Endometrial microvascular endothelial cells (primary cell): ENCODE results near the gene RAB13. TPM values are rescaled to one million over a fixed set of nuclear protein-coding genes. Genes with fewer than 3 reads are reported as not detected.

Source experiments
- in situ Hi-C: cut with HindIII; loops from 2 replicates; pipeline ENCODE4 v1.10.0; 2017; ENCODE audit warnings: low sequenced_read_pairs, low pct_unique_long_range_greater_than_20kb; ENCODE audit errors: inconsistent ontology term
- total RNA-seq: library from RNA; depleted of rRNA; stranded (reverse); fragments of >200 nt; gene quantifications from one replicate; pipeline ENCODE4 v1.2.3, GENCODE V29; 2015; ENCODE audit errors: inconsistent ontology term

RAB13 gene
- total RNA-seq, 1 donor from 2014 or later: 39.7 TPM

DNA sequence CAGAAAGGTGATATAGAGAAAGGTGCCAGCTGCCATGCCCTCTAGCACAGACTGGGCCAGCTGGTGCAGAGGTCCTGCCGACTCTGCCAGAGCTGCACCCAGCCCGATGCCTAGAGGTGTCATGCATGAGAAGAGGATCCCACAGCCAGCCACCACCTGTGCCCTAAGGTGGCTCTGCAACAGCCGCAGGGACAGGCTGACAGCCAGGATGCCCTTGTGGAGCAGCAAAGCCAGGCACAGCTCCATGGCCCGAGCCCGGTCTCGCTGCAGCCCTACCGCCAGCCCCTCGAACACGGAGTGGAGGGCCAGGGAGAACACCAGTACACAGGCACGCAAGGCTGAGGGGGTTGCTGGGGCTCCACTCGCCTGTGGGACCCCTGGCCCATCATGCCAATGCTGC, 25.9 kb downstream of the RAB13 start:
- in situ Hi-C loops: loop anchor here (10.0 kb wide), 1 partner anchor 145 kb away; no protein-coding TSS in a partner anchor

DNA sequence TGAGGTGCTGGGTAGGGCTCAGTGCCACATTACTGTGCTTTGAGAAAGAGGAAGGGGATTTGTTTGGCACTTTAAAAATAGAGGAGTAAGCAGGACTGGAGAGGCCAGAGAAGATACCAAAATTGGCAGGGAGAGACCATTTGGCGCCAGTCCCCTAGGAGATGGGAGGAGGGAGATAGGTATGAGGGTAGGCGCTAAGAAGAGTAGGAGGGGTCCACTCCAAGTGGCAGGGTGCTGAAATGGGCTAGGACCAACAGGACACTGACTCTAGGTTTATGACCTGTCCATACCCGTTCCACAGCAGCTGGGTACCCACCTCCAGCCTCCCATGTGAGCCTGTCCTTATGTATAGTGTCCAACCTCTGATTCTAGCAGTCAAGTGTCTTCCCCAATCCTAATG, 26.7 kb downstream of the RAB13 start:
- in situ Hi-C loops: no loop called here

DNA sequence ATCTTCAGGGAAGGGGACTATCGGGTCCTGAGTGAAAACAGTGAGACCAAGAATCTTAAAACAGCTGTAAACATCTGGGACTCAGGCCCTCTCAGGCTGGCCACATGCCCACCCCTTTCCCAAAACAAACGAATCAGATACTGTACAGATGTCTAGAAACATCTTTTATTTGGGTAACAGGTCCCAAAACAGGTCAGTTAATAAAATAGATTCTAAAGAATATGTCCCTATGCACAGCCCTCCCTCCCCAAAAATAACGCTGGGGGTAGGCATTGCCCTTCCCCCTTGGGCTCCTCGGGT, 27.2 kb downstream of the RAB13 start:
- in situ Hi-C loops: no loop called here

- in situ Hi-C loops: no loop called here
Observed at GRCh38 chr1:153958111-153958960, 27.8 kb downstream of the RAB13 start, which contains the start of gene CRTC2. TSS of gene CRTC2 (minus strand) at chr1:153958612. CDS start at chr1:153958497, 115 bp downstream.

- in situ Hi-C loops: no loop called here
Observed at GRCh38 chr1:153957744-153958110, 28.4 kb downstream of the RAB13 start.

DNA sequence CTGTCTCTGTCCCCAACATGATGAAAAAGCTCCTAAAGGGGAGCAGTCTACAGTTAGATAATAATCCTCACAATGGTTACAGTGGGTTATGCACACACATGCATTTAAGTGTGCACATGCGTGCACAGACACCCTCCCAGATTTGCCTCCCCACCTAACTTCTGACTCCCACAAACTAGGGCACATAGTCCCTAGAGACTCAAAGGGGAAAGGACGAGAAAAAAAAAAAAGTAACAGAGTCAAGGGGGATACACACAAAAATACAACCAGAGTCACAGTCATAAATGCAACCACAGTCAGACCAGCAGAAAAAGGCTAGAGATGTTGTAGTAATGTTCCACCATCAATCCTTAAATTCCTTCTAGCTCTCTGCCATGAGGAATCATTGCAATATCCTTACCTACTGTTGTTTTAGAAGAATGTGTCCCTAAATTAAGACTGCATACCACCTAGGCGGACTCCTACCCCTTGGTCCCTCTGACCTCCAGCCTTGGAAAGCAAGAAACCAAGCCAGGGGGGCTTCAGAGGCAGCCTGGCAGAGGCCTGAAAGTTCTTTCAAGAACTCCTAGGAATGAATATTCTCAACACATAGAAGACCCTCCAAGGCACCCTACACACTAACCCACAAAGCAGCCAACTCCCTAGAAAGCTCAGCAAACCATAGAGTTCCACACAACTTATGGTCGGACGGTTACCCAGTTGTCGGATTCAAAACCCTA, 29.0 kb downstream of the RAB13 start:
- in situ Hi-C loops: no loop called here

GRCh38 chr1:153954826-153955225, 31.3 kb downstream of the RAB13 start:
- in situ Hi-C loops: no loop called here

DNA sequence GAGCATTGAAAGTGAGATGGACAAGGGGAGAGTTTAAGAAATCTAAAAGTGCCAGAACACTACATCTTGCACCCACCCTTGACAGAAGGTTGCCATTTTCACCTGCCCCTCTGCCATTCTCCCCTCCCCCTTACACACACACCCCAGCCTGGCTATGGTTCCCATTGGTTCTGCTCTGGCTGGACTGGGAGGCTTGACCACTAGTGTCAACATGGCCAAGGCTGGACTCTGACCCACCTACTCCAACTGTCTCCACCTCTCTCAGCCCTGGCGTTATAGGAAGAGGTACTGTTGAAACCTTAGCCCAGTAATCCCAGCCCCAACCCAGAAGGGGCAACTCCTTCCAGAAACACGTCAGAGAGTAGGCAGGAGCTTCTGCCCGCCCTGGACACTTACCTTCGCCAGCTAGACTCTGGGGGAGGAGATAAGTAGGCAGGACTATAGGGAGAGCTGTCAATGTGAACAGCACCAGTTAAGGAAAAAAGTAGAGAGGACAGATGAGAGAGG, 32.2 kb downstream of the RAB13 start:
- in situ Hi-C loops: no loop called here

DNA sequence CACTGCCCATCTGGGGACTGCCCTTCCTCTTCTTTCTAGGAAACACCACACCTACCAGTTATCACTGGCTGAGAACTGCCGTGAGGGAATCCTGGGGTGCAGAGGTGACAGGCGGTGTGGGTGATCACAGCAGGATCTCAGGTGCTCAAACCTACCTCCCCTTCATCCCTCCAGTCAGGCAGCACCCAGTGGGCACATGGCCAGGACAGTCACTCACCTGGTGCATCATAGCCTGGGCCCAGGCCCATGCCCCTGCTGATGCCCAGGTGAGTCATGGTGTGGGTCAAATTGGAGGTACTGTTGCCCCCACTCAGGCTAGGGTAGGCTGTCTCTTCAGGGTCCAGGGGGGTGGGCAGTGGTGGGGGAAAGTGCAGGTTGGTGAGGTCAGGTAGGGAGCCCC, 34.3 kb downstream of the RAB13 start:
- in situ Hi-C loops: no loop called here

DNA sequence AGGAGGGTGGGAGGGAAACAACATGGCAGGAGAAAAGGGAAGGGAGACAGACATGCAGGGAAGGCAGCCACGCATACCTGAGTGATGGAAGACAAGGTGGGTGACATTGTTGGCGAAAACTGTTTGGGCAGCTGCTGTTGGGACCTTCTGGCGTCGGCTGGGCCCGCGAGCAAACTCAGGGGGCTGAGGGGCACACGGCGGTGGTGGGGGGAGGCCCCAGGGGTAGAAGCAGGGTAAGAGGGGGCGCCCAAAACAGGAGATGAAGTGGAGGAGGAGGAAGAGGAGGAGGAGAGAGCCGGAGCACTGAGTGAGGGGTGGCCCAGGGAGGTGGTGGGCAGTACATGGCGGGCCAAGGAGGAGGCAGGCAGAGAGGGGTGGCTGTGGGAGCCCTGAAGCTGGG, 35.0 kb downstream of the RAB13 start:
- in situ Hi-C loops: no loop called here

DNA sequence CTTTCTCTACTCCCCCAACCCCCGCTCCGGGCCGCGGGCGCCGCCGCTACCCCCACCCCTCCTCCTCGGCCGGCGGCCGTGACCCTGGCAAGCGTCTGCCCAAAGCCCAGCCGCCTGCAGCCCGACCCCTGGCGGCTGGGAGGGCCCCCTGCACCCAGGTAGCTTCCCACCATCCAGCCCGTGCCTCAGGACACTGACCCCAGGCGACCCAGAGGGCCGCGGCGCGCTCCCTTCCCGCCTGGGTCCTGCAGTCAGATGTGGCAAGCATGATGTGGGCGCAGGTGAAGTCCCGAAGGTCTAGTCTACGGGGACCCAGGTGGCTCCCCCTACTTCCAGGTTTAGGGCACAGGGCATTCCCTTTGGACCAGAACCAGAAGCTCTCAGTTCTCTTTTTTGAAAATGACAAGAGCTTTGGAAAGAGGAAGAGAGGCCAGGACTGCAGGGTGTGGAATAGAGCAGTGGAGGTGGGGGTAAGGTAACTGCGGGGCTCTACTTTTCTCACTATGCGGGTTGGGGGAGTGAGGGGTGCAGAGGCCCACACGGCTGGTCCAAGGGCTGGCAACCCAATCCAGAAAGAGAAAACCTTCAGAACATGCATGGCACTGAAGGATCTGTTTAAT, 39.4 kb downstream of the RAB13 start, which contains the start of gene DENND4B:
Gene DENND4B, minus strand, starts transcription at position 97 of the 620 bp plus-strand sequence. CDS start 2,344 bp downstream, outside the sequence.
- in situ Hi-C loops: no loop called here

DNA sequence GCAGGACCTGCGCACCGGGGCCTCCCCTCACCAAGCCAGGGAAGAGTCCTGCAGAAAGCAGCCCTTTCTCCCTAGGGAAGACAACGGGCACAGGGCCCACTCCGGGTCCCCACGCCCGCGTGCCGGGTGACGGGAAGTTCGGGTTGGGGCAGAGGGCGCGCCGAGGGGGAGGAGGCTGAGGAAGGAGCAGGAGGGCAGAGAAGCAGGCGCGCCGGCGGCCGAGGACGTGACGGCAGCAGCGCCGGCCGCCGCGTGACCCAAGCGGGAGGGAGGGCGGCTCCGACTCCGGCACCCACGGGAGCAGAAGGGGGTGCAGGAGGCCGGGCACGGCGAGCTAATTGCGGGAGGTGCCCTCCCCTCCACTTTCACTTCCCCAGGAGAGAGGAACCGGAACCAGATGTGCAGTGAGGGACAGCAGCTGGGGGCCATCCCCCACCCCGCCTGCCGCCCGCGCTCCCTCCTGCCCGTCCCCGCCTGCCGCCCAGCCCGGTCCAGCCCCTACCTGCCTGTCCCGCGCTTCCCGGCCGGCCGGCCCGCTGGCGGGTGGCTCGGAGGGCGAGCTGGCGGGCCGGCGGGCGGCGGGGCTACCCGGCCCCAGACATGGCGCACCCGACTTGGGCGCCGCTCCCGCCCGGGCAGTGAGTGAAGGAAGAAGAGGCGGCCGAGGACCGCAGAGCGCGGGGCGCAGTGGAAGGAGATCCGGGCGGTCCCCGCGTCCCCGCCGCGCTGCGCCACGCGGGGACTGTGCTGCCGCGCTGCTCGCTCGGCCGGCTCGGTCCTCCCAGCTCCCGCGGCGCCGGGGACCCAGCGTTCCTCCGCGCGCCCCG, 40.1 kb downstream of the RAB13 start:
- in situ Hi-C loops: no loop called here

- in situ Hi-C loops: no loop called here
Observed at GRCh38 chr1:153945131-153945794, 40.9 kb downstream of the RAB13 start.

GRCh38 chr1:153944827-153945117, 41.4 kb downstream of the RAB13 start:
- in situ Hi-C loops: no loop called here

GRCh38 chr1:153944005-153944826, 41.9 kb downstream of the RAB13 start:
- in situ Hi-C loops: no loop called here

DNA sequence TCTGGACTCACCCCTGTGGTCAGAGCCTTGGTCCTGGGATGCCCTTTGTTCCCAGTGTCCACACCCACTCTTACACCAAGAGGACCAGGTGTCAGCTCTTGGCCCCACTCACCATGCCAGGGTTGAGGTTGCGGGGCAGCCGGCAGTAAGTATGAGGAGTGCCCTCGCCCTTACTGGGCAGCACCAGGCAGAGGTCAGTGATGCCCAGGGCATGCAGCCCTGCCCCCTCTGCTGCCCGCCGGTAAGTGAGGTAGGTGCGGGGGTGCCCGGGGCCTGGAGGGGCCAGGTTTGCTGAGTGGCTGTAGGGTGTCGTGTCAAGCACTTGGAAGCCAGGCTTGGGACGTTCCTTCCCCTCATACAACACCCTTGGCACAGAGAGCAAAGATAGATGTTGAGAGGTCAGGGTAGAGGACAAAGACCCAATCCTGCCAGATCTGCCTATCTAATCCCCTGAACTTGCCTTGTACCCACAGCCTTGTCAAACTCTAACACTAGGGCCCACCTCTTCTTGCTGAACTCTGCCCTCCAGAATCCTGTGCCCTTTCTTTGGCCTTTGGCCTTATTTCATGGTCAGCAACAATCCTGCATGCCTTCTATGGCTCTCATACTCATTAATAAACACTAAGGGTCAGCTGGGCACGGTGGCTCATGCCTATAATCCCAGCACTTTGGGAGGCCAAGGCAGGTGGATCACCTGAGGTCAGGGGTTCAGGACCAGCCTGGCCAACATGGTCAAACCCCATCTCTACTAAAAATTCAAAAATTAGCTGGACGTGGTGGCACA, 43.2 kb downstream of the RAB13 start:
- in situ Hi-C loops: no loop called here
